SK-N-MC (cell line): Measurements from ENCODE around the gene CLGN.
A peak's percentile ranks its signal among the peaks of the same experiment; 100 is the strongest.

ENCODE experiments used
- DNase-seq: peaks from one replicate; pipeline ENCODE4 v3.0.0-alpha.2; 2011; ENCODE audit warnings: low read depth, low spot score
- H3K27ac ChIP-seq: fragments of 200-600 bp; sonication (generic); 2 replicates; pipeline ENCODE4 v1.5.1; 2016; ENCODE audit warnings: mixed run types
- H3K36me3 ChIP-seq: fragments of 200-600 bp; sonication (generic); 2 replicates; pipeline ENCODE4 v1.6.1; 2017; ENCODE audit warnings: antibody characterized with exemption, low read length, mixed read lengths; ENCODE audit not compliant: insufficient read depth
- H3K4me3 ChIP-seq: fragments of 200-600 bp; sonication (generic); 2 replicates; pipeline ENCODE4 v1.5.1; 2016
- H3K9ac ChIP-seq: fragments of 200-600 bp; sonication (generic); 2 replicates; pipeline ENCODE4 v1.8.0; 2017; ENCODE audit warnings: mixed run types, mixed read lengths; ENCODE audit not compliant: insufficient read length
- H3K9me3 ChIP-seq: fragments of 200-600 bp; sonication (generic); 2 replicates; pipeline ENCODE4 v1.6.1; 2017; ENCODE audit warnings: low read depth, mild to moderate bottlenecking, antibody characterized with exemption, low read length, moderate library complexity, mixed read lengths
- EZH2 ChIP-seq: fragments of 200-600 bp; sonication (generic); IDR thresholded peaks from one replicate; pipeline ENCODE4 v1.6.1; 2017; ENCODE audit warnings: antibody characterized with exemption
- FOXP2 ChIP-seq: optimal IDR thresholded peaks from 2 replicates; pipeline ENCODE3; 2011; ENCODE audit warnings: mild to moderate bottlenecking, moderate library complexity; ENCODE audit not compliant: insufficient read depth; ENCODE audit errors: extremely low read length, control extremely low read depth
- POLR2AphosphoS5 ChIP-seq: IDR thresholded peaks from 2 replicates; pipeline ENCODE4 v1.6.1; 2012; ENCODE audit warnings: mild to moderate bottlenecking, low read depth, low read length, borderline replicate concordance

Gene CLGN

DNA sequence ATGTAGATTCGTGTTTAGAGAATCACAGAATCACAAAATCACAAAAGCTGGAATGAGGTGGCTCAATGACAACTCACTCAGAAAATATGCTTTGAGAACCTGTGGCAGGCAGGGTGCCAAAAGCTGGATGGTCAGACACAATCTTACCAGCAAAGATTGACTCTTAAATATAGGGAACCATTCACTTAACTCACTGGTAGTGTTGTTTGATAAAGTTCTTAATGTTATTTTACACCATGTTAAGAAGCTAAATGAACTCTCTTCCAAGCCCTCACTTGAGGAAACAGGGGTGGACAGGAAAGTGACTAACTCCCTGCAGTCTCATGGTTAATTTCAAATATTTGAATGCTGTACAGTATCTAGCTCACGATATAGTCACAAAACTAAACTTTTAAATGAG lies 59.7 kb downstream of the CLGN start:
- no peaks in the 10 kb centered on the region for H3K9me3 ChIP-seq
- TF ChIP-seq EZH2 (no peak), FOXP2 (no peak), POLR2AphosphoS5 (no peak)
- no peak for DNase-seq

DNA sequence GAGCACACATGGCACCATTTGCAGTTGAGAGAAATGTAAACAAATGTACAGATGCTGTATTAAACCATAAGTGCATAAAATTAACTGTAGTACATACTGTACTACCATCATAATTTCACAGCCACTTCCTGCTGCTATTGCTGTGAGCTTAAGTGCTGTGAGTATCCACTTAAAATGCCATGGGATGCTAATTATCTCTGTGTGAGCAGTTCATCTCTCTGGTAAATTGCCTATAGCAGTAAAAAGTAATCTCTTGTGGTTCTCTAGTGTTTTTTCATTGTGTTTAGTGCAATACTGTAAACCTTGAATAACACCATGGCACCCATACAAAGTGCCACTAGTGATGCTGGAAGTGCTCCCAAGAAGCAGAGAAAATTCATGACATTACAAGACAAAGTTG lies 63.9 kb downstream of the CLGN start:
- no peak overlapping the region for H3K9ac ChIP-seq
- H3K27ac ChIP-seq, result no peak overlapping the region
- H3K36me3 ChIP-seq, result no peaks in the 10 kb centered on the region
- peak overlapping the region; percentile 19 for H3K4me3 ChIP-seq
- no peaks in the 10 kb centered on the region for H3K9me3 ChIP-seq
- TF ChIP-seq FOXP2 (peak; percentile 84), EZH2 (no peak), POLR2AphosphoS5 (peak; percentile 91)
- DNase-seq, result peak; percentile 99

More for the DNA sequence above, 59.7 kb downstream of the CLGN start:
- Histone ChIP-seq H3K9ac (no peak overlapping the region), H3K36me3 (no peaks in the 10 kb centered on the region), H3K27ac (no peak overlapping the region), H3K4me3 (no peak overlapping the region)

DNA sequence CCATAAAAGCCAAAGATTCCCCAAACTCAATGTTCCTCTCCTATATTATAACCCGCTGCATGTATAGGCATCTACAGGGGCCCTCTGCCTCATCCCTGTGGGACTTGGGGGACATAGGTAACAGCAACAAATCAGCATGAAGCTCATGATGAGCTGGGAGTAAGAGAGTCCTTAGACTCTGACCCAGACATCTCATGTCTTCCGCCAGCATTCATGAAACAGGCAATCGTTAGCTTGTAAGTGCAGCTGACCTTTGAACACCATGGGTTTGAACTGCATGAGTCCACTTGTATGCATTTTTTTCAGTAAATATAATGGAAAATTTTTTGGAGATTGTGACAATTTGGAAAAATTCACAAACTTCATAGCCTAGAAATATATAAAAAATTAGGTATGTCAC lies 64.4 kb downstream of the CLGN start:
- H3K4me3 ChIP-seq, result no peak overlapping the region
- no peak for DNase-seq
- no peaks in the 10 kb centered on the region for H3K9me3 ChIP-seq
- H3K36me3 ChIP-seq, result no peaks in the 10 kb centered on the region
- no peak overlapping the region for H3K9ac ChIP-seq
- no peak for TF ChIP-seq POLR2AphosphoS5
- no peak for TF ChIP-seq FOXP2
- TF ChIP-seq EZH2, result no peak
- H3K27ac ChIP-seq, result no peak overlapping the region

DNA sequence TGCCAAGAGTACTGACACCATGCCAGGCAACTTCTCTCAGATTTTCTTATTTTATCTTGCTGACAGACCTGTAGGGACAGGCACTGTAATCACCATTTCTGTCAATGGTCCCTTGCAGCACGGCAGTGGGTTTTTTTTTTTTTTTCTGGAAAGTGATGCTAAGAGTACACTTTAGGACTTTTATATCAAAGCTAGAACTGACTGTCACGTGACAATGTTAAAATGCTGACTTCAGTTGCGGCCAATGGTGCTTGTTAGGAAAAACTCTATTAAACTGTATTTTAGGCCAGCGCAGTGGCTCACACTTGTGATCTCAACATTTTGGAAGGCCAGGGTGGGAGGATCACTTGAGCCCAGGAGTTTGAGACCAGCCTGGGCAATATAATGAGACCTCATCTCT lies 66.3 kb downstream of the CLGN start:
- no peak overlapping the region for H3K9ac ChIP-seq
- no peak overlapping the region for H3K27ac ChIP-seq
- TF ChIP-seq FOXP2 (no peak), EZH2 (no peak), POLR2AphosphoS5 (no peak)
- no peaks in the 10 kb centered on the region for H3K36me3 ChIP-seq
- no peak for DNase-seq
- no peak overlapping the region for H3K4me3 ChIP-seq
- no peaks in the 10 kb centered on the region for H3K9me3 ChIP-seq

DNA sequence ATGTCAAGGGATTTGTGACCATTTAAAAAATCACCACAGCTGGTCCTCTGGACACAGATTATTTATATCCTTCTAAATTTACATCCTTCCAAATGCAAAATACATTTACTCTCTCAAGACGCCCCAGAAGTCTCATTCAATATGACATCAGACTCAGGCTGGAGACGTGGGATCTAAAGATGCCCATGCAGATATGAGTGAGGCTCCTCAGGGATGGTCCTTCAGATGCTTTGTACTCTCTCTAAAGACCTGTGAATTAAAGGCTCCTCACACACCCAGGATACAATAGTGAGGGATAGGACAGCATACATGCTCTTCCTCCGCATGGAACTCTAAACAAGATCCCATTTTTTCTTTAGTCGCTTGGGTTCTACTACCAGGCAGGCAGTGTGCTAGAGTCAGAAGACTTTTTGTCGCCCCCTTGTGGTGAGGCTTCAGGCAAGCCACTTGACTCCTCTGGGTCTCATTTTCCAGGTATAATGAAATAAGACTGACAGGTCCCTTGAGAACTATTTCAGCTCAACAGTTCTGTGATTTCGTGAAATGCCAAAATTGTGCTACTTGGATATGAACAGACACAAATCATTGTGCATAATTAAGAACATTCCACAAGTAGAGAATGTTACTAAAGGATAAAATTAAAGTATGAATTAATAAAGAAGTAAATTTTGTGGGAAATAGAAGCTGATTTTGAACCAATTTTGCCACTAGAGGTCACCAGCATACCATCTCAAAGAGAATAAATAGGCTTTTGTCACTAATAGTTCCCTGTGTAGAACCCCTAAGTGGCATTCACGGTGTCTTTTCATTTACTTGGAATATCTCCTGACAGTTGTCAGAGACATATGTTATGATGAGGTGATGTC lies 67.7 kb downstream of the CLGN start:
- Histone ChIP-seq H3K9ac (no peak overlapping the region), H3K9me3 (no peaks in the 10 kb centered on the region), H3K36me3 (no peaks in the 10 kb centered on the region), H3K4me3 (no peak overlapping the region), H3K27ac (no peak overlapping the region)
- peak; percentile 84 for DNase-seq
- no peak for TF ChIP-seq EZH2
- TF ChIP-seq POLR2AphosphoS5, result no peak
- no peak for TF ChIP-seq FOXP2

DNA sequence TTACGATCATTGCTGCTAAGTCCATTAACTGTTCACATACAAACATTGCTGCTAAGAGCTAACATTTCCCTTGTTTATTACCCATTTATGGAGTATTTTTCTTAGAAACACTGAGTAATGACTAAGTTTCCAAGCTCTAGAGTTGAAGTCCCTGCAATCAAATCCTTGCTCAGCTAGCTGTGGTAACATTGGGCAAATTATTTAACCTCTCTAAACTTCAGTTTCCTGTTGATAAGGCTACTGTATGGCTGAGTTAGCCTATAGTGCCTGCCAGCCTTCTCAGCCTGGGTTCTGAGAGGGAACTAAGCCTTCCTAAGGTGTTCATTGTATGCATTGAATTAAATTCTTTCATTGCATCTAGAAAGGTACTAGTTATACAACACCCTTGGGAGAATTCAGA lies 69.2 kb downstream of the CLGN start:
- Histone ChIP-seq H3K36me3 (no peaks in the 10 kb centered on the region), H3K27ac (no peak overlapping the region), H3K9ac (no peak overlapping the region), H3K9me3 (no peaks in the 10 kb centered on the region), H3K4me3 (no peak overlapping the region)
- TF ChIP-seq POLR2AphosphoS5 (no peak), FOXP2 (no peak), EZH2 (no peak)
- DNase-seq, result no peak

DNA sequence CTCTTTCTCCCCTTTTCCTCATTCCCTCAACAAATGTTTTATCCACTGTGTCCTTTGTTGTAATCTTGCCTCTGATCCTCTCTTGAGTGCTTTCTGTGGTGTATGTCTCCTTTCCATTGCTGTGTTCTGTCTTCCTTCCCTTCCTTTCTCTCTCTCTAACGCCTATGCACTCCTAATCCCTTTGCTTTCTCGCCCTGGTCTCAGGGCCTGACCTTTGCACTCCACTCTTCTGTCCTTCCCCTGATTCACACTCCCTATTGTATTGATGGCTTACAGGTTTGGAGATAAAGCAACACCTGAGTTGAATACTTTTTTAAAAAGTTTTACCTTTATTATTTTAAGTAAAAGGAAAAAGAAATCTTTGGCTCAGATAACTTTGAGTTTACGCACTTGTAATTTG lies 69.6 kb downstream of the CLGN start:
- no peak overlapping the region for H3K4me3 ChIP-seq
- H3K9me3 ChIP-seq, result no peaks in the 10 kb centered on the region
- no peak for DNase-seq
- no peak overlapping the region for H3K9ac ChIP-seq
- H3K36me3 ChIP-seq, result no peaks in the 10 kb centered on the region
- TF ChIP-seq FOXP2, result no peak
- no peak for TF ChIP-seq EZH2
- no peak for TF ChIP-seq POLR2AphosphoS5
- no peak overlapping the region for H3K27ac ChIP-seq

DNA sequence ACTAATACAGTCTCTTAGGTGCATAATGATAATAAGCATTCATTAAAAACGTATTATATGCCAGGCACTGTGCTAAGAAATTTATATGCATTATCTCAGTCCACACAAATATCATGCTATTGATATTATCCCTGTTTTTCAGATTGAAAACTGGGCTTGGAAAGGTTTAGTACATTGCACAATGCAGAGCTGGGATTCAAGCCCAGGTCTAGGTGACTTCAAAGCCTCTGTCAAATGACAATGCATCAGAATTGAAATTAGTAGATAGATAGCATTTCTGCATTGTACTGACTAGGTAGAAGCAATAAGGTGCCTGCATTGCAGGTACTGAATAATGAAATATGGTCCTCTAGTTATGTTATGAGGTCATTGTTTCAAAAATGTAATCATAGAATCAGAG lies 72.2 kb downstream of the CLGN start:
- TF ChIP-seq FOXP2, result no peak
- no peak for TF ChIP-seq POLR2AphosphoS5
- no peak for TF ChIP-seq EZH2
- Histone ChIP-seq H3K4me3 (no peak overlapping the region), H3K36me3 (no peaks in the 10 kb centered on the region), H3K9me3 (no peaks in the 10 kb centered on the region), H3K27ac (no peak overlapping the region), H3K9ac (no peak overlapping the region)
- DNase-seq, result no peak
